GM23338 (cell line): ENCODE measurements around the gene ALPG.

Experiments used
- CTCF ChIP-seq, 2 experiments: fragments of 200-600 bp in 1 of 2; sonication (generic) in 1 of 2; conservative IDR thresholded peaks; 2 replicates each; pipeline versions ENCODE4 v1.5.1 to v1.6.1; 2016 to 2017; ENCODE audit warnings: antibody characterized with exemption in 2 of 2, low read depth in 2 of 2, mild to moderate bottlenecking in 2 of 2, moderate library complexity in 1 of 2
- ETS1 ChIP-seq: IDR thresholded peaks from 2 replicates; pipeline ENCODE4 v1.6.1; 2016; ENCODE audit warnings: antibody characterized with exemption
- EZH2 ChIP-seq: fragments of 200-600 bp; sonication (generic); IDR thresholded peaks from one replicate; pipeline ENCODE4 v1.8.0; 2017; ENCODE audit warnings: antibody characterized with exemption, mild to moderate bottlenecking, low read depth; ENCODE audit not compliant: unreplicated experiment
- POLR2AphosphoS5 ChIP-seq: IDR thresholded peaks from 2 replicates; pipeline ENCODE4 v1.6.1; 2016; ENCODE audit warnings: antibody characterized with exemption, low read depth
- TF ChIP-seq, protein P1 (sequence below): IDR thresholded peaks from one replicate; pipeline ENCODE4 v1.6.1; 2018; ENCODE audit warnings: antibody characterized with exemption; ENCODE audit not compliant: unreplicated experiment

- TF ChIP-seq CTCF (conservative IDR thresholded peaks at IDR 0.05; ENCODE audit: low read depth in 2 of 2) (no peak), POLR2AphosphoS5 (no peak), ETS1 (no peak), EZH2 (no peak)
- TF ChIP-seq, protein P1, sequence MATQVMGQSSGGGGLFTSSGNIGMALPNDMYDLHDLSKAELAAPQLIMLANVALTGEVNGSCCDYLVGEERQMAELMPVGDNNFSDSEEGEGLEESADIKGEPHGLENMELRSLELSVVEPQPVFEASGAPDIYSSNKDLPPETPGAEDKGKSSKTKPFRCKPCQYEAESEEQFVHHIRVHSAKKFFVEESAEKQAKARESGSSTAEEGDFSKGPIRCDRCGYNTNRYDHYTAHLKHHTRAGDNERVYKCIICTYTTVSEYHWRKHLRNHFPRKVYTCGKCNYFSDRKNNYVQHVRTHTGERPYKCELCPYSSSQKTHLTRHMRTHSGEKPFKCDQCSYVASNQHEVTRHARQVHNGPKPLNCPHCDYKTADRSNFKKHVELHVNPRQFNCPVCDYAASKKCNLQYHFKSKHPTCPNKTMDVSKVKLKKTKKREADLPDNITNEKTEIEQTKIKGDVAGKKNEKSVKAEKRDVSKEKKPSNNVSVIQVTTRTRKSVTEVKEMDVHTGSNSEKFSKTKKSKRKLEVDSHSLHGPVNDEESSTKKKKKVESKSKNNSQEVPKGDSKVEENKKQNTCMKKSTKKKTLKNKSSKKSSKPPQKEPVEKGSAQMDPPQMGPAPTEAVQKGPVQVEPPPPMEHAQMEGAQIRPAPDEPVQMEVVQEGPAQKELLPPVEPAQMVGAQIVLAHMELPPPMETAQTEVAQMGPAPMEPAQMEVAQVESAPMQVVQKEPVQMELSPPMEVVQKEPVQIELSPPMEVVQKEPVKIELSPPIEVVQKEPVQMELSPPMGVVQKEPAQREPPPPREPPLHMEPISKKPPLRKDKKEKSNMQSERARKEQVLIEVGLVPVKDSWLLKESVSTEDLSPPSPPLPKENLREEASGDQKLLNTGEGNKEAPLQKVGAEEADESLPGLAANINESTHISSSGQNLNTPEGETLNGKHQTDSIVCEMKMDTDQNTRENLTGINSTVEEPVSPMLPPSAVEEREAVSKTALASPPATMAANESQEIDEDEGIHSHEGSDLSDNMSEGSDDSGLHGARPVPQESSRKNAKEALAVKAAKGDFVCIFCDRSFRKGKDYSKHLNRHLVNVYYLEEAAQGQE = no peak
Observed at GRCh38 chr2:232367016-232367415, 39.6 kb upstream of the ALPG start.
